Stimulated activated CD8-positive, alpha-beta memory T cell treated with anti-CD3 and anti-CD28 coated beads, Interleukin-15, amount 100 ng/mL, for 24 hours (primary cell): ENCODE data around the gene TGDS.

Source experiments
- DNase-seq: peaks from one replicate; pipeline ENCODE4 v3.0.0-alpha.2; 2020; ENCODE audit warnings: low read depth

TGDS gene

DNA sequence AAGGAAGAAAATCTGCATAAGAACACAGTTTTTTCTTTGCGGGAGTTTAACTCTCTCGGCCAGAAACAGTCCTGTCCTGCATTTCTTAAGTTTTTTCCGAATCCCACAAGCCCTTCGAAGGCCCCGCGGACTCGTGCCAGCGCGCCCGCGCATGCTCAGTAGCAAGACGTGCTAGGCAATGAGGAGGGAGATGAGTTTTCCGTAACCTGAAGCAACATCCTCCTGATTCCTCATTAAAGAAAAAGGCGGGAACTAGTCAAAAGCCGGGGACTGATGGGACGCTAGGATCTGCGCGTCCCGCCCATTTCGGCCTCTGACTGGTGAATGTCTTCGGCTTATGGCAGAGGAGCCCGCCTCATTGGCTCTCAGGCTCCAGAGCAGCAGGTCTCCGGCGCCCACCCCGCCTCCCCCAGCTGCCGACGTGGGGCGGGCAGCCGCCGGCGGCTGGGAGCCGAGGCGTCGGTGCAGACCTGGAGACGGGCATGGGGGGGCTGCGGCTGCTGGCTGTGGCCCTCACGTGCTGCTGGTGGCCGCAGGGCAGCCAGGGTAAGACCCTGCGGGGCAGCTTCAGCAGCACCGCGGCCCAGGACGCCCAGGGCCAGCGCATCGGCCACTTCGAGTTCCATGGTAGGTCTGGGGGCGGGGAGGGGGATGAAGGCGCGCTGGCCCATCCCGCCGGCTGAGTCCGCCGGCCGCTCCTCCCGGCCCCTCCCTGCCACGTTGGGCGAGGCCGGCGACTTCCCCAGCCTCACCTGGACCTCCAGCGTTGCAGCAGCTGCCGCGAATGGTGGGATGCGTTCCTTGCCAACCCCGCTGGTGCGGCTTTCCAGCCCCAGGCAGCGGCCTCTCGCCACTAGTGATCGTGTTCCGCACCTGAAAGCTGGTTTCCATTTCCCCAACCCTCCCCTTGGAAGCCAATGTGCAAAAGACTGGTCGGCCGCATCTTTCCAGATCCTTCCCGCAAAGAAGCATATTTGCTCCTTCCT, 5.8 kb upstream of the TGDS start, which contains the start of gene GPR180:
Gene GPR180 (plus strand): TSS at position 412 of the 986 bp plus-strand sequence. CDS start 71 bp downstream, at position 483.
- peak; percentile 56 for DNase-seq

DNA sequence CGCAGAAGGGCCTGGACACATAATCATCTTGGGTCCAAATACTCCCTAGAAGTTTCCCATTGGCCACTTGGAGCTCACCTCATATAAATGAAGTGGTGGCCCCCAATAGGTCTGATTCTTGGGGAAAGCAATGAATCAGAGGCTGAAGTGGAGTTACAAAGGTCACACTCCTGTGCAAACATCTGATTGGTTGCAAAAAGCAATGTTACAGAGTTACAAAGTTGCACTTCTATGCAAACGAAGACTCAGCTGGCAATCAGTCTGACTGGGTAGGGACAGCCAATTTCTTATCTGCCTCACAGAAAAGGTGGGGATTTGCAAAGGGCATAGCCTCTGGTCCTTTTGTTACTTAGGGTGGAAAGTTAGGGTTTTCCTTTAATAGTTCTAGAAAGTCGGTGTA, 3.9 kb upstream of the TGDS start:
- DNase-seq: no peak

DNA sequence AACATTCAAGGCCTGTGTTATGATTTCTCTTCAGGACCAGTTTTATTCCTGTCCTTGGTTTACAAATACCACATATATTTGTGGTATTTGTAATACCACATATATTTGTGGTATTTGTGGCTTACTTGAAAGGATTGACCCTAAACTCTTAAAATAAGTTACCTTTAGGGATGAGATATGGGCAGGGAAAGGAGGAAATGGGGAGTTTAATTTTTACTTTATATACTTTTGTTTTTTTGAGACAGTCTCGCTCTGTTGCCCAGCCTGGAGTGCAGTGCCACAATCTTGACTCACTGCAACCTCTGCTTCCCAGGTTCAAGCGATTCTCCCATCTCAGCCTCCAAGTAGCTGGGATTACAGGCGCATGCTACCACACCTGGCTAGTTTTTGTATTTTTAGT, 2.3 kb upstream of the TGDS start:
- DNase-seq: no peak

DNA sequence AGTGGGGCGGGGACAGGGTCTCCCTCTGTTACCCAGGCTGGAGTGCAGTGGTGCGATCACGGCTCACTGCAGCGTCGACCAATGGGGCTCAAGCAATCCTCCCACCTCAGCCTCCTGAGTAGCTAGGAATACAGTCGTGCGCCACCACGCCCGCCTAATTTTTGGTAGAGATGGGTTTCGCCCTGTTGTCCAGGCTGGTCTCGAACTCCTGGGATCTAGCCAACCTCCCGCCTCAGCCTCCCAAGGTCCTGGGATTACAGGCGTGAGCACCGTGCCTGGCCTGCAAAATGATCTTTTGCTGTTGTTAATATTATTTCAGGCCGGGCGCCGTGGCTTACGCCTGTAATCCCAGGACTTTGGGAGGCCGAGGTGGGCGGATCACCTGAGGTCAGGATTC, 621 bp upstream of the TGDS start:
- no peak for DNase-seq

DNA sequence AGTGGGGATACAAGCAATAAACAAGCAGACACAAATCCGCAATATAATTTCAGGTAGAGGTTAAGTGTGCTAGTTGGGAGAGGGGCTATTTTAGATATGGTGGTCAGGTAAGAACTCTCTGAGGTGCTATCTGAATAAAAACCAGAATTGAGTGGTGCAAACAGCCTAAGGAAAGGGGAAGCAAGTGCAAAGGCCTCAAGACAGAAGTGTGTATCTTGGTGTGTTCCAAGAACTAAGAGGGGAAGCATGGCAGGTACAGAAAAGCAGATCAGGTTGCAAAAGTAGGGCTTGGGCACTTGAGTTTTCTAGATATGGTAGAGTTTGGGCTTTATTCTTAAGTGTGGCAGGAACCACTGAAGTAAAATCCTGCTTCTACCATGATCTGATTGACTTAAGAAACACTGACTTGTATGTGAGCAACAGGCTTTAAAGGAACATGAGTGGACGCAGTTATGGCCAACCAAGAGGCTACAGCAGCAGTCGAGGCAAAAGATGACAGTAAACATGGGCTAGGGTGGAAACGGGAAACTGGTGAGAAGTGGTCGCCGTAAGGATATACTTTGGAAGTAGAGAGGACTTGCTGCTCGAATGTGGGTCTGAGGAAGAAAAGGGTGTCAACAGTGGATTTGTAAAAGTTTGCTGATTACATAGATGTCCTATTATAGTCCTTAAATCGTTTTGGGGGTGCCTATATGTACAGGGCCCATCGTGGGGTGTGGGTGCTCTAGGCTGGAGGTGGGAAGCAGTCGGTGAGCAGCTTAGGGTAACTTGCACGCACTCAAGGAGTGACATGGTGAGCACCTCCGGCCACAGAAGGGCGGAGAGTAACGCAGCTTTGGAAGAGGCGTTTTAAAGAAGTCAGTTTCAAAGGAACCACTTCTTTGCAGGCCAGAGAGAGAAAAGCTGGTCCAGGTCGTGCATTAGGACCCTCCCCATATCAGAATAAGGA, 677 bp downstream of the TGDS start:
- DNase-seq: no peak

DNA sequence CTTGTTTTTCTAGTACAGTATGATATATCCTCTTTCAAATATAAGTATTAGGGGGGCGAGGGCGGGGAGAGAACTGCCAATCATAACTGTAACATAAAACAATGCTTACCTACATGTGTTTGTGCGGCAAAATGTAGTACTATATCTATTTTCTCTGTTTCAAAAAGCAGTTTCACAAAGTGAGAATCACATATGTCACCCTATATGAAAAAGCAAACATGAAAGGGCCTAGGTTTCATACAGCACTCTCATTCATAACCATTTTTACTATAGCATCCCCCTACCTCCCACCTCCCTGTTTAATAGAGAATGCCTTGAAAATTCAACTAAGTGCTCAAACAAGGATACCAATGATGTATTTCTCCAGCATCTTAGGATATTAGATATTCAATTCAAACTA, 5.2 kb downstream of the TGDS start:
- DNase-seq: no peak

DNA sequence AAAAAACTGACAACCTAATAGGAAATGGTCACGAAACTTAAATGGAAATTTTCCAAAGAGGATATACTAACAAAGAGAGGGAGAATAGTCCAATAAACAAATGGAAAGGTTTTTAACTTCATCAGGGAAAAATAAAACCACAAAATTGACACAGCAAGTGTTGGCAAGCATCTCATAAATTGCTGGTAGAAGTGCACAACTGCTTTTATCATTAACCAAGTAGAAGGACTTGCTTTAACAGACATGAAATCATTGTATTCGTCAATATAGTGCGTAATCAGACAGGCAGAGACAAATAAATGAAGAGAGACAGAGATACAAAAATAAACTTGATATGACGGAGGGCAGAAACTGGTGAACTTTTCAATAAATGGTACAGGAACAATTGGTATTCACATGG, 7.4 kb downstream of the TGDS start:
- no peak for DNase-seq

DNA sequence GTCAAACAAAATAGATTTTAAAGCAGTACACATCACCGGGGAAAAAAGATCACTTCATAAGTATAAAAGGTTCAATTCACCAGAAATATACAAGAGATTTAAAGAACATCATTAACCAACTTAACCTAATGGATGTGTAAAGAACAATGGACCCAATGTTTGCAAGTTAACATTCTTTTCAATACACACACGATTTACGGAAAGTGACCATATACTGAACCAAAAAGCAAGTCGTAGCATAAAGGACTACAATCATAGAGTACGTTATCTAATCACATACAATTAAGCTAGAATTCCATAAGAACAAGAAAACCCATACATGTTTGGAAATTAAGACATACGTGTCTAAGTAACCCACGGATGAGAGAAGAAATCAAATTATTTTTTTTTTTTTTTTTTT, 9.6 kb downstream of the TGDS start:
- no peak for DNase-seq

DNA sequence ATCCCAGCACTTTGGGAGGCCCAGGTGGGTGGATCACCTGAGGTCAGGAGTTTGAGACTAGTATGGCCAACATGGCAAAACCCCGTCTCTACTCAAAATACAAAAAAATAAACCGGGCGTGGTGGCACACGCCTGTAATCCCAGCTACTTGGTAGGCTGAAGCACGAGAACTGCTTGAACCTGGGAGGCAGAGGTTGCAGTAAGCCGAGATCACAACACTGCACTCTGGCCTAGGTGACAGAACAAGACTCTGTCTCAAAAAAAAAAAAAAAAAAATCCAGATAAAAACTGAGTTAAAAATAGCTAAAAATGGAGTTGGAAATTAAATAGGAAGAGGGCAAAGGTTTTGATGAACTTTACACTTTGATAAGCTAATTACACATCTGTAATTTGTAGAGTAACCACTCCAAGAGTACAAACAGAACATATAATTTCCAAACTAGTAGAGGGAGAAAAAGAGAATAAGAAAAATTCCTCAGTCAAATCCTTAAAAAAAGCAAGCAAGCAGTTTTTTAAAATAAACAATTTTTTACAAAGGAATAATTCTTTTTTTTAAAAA, 10.3 kb downstream of the TGDS start:
- no peak for DNase-seq

DNA sequence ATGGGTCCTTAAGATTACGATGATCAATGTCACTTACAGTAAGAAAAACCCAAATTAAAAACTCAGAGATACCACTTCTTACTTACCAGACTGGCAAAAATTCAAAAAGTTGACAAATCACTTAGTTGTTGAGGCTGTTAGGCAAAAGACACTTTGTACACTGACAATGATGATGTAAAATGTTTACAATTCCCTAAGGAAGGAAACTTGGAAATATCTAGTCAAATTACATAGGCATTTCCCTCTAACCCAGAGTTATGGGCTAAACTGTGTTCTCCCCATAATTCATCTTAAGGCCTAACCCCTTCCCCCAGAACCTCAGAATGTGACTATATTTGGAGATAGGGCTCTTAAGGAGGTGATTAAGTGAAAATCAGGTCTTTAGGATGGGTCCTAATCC, 12.0 kb downstream of the TGDS start:
- no peak for DNase-seq

DNA sequence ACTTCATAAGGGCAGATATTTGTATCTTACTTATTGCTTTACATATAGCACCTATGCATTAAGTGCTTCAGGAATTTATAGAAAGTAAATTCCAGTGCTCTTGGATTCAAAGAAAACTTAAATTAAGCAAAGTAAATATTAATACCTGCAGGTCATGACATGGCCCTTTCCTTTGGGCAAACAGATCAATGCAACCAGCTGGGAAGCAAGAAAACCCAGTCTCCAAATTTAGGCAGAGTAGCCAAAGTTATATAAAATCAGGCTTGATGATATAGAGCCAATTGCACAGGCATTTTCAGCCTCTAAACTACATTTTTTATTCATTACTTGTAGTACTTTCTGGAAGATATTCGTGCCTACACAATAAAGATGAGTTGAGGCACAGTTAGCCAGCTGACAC, 16.9 kb downstream of the TGDS start:
- no peak for DNase-seq

DNA sequence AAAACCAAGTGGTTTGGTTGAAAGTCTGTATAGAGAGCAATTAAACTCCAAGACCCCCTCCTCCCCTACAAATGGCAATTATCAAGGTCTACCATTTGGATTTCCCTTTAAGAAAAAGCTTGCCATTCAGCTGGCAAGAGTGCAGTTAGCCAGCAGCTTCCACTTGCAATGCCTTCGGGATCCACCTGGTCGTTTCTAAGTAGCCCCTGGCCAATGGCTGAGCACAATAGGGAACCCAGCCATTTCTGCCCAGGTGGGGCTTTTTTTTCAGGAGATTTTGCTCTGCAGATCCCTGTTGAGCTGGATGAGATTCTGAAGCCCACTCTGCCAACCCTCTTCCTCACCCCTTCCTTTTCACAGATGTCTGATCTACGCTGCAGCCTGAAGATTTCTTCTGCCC, 26.3 kb downstream of the TGDS start:
- DNase-seq: no peak

DNA sequence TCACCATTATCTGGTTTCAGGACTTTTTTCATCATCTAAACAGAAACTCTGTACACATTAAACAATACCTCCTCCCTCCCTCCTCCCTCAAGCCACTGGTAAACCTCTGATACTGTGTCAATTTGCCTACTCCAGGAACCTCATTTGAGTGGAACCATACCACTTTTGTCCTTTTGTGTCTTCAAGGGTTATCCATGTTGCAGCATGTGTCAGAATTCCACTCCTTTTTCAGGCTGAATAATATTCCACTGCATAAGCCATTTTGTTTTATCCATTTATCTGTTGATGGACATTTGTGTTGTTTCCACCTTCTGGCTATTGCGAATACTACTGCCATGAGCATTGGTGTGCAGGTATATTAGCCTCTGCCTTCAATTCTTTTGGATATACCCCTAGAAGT, 27.5 kb downstream of the TGDS start:
- DNase-seq: no peak

DNA sequence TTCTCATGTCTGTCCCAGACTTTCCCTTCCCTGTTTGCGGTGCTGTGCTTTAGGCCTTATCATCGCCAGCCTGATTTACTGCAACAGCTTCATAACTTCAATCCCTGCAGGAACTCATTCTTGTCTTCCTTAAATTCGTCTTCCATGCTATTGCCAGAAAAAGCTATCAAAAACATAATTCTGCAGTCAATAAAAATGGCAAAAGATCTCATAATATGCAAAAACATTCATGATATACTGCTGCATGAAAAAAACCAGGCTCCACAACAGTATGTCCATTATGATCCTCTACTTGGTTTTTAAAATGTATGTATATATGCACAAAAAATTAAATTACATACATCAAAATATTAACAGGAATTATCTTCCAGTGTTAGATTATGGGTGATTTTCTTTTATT, 28.4 kb downstream of the TGDS start:
- no peak for DNase-seq

DNA sequence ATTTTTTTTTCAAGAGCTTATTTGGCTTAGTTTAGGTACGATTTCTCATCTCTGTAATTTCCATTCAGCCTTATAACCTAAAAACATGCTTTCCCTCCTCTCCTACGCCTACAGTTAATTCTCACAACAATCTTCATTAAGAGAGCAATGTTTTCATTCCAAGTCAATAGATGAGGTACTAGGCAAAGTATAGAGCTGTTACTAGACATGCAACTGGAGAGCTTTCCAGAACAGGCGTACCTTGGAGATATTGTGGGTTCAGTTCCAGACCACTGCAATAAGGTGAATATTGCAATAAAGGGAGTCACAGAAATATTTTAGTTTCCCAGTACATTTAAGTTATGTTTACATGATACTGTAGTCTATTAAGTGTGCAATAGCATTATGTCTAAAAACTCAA, 34.8 kb downstream of the TGDS start:
- DNase-seq: no peak

DNA sequence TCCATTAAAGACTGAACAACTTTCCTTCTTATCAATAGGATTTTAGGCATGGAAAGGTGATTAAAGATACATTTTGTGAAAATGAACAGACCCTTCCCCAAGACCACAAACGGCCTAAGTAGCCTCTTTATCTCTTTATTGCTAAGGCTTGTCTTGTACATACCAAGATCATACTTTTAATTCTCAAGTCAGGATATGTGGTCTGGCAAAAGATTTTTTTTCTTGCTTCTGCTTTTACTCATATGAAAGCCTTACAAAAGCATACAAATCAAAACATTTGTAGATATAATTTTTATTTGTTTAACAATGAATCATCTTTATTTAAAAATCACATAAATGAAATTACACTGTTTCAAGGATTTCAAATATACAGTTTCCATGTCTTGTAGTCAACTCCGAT, 35.8 kb downstream of the TGDS start:
- no peak for DNase-seq

DNA sequence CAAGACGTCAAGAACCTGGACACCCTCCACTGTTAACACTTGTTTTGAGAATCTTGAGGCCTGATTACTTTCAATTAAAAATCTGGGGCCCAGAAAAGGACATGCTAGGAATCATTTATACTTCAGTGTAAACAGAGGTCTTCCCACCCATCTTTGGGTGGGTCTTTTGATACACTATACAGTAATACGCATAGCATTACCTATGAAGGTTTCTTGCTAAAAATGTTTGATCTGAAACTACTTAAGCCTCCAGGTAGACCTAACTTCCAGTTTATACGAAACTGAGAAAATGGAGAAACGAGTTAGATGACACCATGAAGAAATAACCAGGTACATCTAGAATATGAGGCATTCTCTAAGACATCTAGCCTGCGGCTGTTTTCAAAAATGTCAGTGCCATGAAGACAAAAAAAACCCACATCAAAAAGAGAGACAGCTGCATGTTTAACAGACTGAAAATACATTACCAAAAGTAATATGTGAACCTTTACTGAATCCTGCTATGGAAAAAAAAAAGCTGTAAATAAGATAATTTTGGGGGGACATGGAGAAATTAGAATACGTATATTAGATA, 36.6 kb downstream of the TGDS start:
- DNase-seq: no peak

DNA sequence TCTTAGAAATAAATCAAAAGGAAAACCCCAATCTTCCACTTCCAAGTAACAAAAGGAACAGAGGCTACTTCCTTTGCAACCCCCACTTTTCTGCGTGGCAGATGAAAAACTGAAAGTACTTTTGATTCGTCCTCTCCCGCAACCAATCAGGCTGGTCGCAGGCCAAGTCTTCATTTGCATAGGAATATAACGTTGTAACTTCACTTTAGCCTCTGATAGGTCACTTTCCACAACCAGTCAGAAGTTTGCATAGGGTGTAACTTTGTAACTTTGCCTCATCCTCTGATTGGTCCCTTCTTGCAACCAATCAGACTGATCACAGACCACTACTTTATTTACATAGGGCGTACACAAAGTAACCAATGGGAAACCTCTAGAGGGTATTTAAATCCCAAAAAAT, 37.2 kb downstream of the TGDS start:
- no peak for DNase-seq

DNA sequence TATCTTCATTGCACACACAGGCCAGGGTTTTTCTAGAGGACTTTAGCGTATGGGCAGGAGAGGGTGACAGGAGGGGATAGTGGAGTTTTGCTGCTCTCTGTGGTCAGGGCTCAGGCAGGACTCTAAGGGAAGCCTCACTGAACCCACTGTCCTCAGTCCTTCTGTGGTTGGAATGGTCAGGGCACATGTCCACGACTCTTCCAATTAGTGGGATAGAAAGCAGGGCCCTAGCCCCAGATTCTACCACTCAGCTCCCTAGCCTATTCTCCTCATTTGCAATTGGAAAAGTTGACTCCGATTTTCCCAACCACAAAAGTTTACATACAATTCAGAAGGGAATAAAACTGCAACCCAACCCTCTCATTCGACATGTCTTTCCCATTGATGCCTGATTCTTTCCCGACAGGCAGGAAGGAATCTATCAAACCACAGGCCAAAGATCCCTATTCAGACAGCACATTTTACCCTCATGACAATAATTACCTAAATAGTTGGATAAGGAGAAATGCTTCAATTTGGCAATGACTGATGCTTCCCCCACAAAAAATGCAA, 38.2 kb downstream of the TGDS start:
- DNase-seq: no peak

DNA sequence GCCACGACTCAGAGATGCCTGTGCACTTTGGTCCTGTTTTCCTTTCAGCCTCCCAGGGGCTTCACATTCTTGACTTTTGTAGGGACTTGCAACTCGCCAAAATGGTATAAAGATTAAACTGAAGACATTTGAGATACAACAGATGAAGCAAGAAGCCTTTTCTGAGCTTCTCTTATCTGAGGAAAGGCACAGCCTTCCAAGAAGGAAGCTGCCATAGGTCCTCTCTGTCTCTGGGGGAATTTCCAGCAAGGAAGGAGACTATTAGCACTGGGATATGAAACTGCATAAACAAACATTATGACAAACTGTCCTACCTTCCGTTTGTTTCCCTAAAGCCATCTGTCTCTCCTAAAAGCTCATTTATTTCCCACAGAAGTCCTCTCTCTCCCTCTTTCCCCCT, 39.3 kb downstream of the TGDS start:
- DNase-seq: no peak

DNA sequence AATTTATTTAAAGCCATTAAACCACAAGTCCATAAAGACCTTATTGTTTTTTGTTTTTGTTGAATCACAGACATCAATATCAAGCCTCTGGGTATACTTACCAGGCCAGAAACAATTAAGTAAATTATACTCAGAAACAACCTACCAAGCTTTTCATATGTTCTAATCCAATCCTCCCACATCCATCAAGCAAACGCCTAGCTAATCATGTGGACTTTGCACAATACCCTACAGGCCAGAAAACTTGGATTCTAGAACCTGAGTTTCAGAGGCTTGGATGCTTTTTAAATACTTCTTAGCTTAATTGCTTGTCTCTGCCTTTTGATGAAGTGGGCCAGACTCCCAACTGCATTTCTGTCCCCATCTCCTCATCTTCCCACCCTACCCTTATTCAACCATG, 39.9 kb downstream of the TGDS start:
- no peak for DNase-seq

DNA sequence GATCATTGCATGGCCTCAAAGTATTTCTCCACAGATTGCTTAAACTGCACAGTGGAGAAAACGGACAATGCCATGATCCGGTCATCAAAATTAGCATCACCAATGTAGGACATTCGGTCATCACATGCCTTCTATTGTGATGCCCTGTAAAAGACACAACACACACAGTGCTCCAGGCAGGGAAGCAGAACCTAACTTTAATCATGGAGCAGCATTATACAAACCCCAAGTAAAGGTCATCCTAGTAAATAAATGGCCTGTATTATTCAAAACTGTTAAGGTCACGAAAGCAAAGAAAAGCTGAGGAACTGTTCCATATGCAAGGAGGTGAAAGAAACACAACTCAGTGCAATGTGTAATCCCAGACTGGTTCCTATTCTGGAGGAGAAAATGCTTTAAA, 42.2 kb downstream of the TGDS start:
- no peak for DNase-seq
